HG03039 (cell line): ENCODE measurements around the gene ADAM23.

Experiments
- ATAC-seq: cut with Tn5 transposase; IDR thresholded peaks from one replicate; pipeline ENCODE4 v1.9.1; 2021; ENCODE audit warnings: mild to moderate bottlenecking, moderate library complexity; ENCODE audit not compliant: unreplicated experiment

The ADAM23 gene

GRCh38 chr2:206558492-206558891 lies 115.2 kb downstream of the ADAM23 start:
- ATAC-seq, result no peak

GRCh38 chr2:206561962-206562361 lies 118.6 kb downstream of the ADAM23 start:
- ATAC-seq, result no peak

DNA sequence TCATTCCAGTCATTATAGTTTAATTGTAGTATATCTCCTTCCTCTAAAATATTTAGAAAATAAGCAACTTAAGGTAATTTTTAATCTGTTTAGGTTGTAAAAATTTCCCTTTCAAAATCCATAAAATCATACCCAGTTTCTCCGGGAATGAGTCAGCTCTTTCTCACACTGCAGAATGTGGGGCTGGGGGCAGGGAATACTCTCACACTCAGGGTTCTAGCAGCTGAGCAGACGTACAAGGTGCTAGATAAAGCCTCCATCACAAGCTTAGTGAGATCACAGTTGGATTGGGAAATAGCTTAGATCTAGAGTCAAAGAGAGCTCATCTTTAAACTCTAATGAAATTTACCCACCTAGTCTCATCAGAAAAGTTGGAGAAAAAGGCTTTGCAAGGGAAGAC lies 119.0 kb downstream of the ADAM23 start:
- no peak for ATAC-seq

- ATAC-seq, result no peak
Measured at GRCh38 chr2:206563374-206563773, 120.0 kb downstream of the ADAM23 start.

DNA sequence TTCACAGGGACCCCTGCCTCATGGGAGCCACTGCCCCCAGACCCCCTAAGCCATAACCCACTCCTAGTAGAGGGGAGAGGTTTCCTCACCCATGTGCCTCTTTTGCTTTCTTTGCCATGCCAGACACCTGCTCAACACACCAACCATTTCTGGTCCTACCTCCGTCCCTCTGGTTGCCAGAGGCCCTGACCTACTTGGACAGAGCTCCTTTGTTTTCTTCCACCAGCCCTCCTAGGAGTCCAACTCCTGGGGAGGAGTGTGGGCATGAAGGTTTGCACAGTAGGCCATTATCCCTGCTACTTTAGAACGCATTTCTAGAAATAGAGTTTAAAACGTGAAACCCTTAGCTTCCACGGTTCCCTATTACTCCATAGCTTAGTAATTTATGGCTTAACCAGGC lies 122.3 kb downstream of the ADAM23 start:
- no peak for ATAC-seq

DNA sequence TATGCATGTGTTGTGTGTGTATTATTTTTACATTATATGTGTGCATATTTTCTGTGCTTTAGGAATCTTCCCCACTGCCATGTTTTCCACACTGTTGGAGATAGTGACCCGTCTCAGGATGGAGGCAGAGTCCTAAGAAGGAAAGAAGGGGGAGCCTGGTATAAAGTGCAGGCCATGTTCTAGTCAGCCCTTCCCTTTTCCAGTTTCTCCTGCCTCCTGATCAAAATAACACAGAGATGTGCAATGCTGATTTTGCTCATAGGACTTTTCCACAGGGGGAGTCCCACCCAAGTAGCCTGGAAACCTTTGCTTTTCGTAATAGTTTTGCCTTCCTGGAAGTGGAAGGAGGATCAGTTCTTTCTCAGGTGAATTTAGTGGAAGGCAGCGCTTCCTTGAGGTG lies 126.1 kb downstream of the ADAM23 start:
- ATAC-seq, result no peak

DNA sequence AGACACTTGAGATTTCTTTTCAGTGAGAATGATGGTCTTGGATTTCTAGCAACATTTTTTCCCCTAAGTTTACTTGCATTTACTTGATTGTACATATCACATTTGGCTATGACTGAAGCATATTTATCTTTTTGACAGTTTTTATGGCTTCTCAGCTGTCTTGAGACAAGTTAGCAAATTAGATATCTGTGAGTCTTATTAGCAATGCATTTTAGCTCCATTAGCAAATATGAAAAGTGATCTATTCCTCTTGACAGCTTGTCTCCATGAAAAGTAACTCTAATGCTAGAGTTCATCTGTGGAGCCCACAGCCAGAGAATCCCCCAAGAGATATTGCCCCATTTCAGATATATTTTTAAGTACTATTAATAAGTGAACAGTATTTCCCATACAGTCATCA lies 126.9 kb downstream of the ADAM23 start:
- no peak for ATAC-seq

GRCh38 chr2:206572725-206573124 lies 129.4 kb downstream of the ADAM23 start:
- ATAC-seq, result no peak

DNA sequence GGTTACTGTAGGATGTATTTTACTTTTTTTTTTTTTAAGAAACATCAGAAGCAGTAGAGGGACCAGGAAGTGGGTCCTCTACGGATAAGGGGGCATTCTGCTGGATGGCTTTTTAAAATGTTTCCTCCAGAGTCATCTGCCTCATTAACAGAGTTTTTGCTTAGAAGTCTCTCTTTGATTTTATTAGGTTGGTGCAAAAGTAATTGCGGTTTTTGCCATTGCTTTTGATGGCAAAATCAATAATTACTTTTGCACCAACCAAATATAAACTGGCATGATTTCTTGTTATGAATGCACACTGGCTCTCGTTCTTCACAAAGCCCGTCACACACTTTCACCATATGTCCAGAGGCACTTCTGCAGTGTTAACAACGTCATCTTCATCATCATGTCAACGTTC lies 130.5 kb downstream of the ADAM23 start:
- ATAC-seq, result no peak

DNA sequence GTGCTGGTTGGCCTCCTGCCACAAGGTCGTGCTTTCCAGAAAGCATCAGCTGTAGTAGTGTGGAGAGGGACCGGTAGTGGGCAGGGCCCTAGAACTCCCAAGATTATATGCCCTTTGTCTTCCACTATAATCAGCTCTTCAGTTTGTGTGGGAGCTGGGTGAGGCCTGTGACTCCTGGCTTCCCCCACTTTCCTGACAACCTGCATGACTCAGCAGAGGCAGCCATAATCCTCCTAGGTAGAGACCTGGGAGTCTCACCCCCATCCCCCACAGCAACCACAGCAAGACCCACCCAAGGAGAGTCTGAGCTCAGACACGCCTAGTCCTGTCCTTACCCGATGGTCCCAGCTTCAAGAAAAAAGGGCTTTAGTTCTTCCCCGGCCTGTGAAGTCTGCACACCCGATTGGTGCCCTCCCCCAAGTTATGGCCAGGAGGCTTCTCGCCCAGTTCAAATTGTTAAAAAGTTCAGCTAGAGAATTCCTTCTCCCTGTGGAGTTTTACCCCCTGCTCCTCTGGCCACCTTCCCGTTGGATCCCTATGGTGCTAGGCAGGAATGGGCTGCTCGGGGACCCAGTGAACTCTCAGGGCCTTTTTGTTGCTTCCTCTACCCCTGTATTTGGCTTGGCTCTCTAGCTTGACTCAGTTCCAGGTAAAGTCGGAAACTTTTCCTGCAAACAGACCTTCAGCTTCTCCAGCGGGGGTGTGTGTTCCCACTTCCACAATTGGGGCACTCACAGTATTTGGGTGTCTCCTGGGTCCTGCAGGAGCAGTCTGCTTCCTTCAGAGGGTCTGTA lies 141.2 kb downstream of the ADAM23 start:
- ATAC-seq, result no peak

DNA sequence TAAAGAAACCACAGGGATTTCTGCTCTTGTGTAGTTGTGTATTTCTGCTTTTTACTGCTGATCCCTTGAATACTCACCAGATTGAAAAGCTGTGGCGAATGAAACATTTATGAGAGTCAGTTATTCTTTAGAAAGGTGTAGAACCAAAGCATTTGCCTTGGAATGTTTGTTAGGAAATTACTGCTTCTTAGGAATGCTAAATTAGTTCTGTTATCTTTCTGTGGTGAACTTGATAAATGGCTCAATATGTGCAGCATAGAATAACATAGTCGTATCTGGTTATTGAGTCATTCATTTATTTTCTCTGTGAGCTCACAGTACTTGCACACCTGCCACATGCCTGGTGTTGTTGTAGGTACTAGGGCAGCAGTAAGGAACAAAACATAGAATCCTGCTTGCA lies 142.0 kb downstream of the ADAM23 start:
- ATAC-seq, result no peak

GRCh38 chr2:206586609-206587008 lies 143.3 kb downstream of the ADAM23 start:
- no peak for ATAC-seq

DNA sequence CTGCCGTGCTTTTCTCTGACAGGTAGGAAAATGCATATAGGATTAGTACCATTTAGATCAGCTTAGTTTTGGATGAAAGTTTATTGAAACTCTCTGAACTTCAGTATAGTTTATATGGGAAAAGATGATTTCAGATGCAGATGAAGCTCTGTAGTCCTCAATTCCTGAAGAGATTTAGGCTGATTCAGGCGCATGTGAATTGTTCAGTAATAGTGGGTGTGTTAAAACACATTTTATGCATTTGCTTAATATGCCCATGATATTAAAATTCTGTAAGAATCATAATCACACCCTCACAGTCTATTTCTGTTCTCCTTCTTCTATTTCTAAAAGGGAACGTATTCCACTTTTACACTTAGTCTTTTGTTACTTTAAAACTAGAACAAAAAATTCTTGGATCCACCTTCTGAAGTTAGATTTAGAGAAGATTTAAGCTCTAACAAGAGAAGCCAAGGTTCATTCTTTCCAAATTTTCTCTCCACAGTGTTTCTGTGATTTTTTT lies 154.4 kb downstream of the ADAM23 start:
- ATAC-seq, result no peak

- ATAC-seq, result no peak
Measured at GRCh38 chr2:206603243-206603642, 159.9 kb downstream of the ADAM23 start.

DNA sequence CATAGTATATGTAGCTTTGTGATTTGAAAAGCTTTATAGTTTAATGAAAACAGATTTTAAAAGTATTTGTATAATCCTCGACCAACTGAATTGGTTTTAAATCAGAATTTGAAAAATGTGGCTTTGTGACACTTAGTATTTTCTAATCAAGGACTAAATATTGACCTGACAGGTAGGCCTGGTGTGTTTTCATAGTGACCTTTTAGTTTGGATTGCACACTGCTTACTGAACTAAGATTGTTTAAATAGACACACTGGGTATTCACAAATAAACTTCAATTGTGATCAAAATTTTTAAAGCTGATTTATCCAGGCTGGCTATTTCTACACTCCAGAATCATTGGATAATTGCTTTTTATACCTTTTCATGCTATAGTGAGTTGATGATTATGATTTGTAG lies 167.1 kb downstream of the ADAM23 start:
- no peak for ATAC-seq

GRCh38 chr2:206611191-206611590 lies 167.9 kb downstream of the ADAM23 start:
- no peak for ATAC-seq

GRCh38 chr2:206611736-206612135 lies 168.4 kb downstream of the ADAM23 start:
- ATAC-seq, result no peak

- no peak for ATAC-seq
Measured at GRCh38 chr2:206614811-206615210, 171.5 kb downstream of the ADAM23 start.

- ATAC-seq, result no peak
Measured at GRCh38 chr2:206615417-206616089, 172.2 kb downstream of the ADAM23 start.

DNA sequence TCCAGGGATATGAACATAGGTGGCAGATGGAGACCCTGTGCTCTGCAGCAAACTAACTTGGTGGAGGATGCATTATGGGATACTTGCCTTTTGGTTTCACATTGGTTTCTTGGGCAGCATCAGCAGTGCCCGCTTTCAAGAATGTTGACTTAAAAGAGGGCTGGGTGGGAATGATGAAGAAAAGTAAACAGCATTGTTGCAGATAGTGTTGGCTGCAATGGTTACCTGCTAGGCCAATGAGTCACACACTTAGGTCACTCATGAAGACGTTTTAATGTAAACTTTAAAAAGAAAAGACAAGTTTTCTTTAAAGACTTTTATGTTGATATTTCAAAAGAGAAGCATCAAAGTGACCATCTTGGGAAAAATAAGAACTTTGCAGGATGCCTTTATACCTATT lies 172.8 kb downstream of the ADAM23 start:
- no peak for ATAC-seq

DNA sequence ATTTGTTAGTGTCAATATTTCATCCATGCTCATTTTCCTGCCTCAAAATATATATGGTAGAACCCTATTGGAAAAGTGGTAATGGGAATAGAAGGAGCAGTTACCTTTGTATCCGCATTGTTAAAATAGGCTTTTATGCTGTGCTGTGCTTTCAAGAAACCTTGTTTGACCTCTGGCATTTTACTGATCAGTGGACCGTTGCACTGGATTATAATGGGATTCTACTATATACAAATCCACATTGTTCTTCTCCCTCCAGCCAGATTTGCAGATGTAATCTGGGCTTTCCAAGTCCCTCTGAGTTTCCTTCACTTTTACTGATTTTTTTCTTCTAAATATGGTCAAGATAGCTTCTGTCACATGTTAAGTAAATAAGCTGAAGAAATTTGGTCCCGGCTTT lies 175.7 kb downstream of the ADAM23 start:
- ATAC-seq, result no peak

GRCh38 chr2:206626108-206626507 lies 182.8 kb downstream of the ADAM23 start:
- no peak for ATAC-seq
